GM12864 (cell line): ENCODE measurements around the gene NCKAP1.

Experiments
- DNase-seq: peaks from one replicate; pipeline ENCODE4 v3.0.0-alpha.2; 2011; ENCODE audit warnings: low read depth
- H3K4me3 ChIP-seq: 2 replicates; pipeline ENCODE4 v1.5.1; 2011; ENCODE audit warnings: mild to moderate bottlenecking, low read depth, low read length, control low read depth
- CTCF ChIP-seq: IDR thresholded peaks from 2 replicates; pipeline ENCODE4 v1.5.1; 2011; ENCODE audit warnings: low read depth, mild to moderate bottlenecking, moderate library complexity, low read length, control low read depth, inconsistent platforms; ENCODE audit errors: missing control alignments

NCKAP1 gene

GRCh38 chr2:182870227-182870626 lies 168.0 kb downstream of the NCKAP1 start:
- no peak overlapping the region for H3K4me3 ChIP-seq
- no peak for DNase-seq
- TF ChIP-seq CTCF = peak; percentile 41

GRCh38 chr2:182868054-182868796 lies 170.0 kb downstream of the NCKAP1 start:
- TF ChIP-seq CTCF = no peak
- no peak overlapping the region for H3K4me3 ChIP-seq
- DNase-seq = no peak

- TF ChIP-seq CTCF = no peak
- DNase-seq = no peak
- no peak overlapping the region; the same call in 1 of the 2 replicates for H3K4me3 ChIP-seq
Observed at GRCh38 chr2:182867426-182868053, 170.7 kb downstream of the NCKAP1 start.

GRCh38 chr2:182866461-182867406 lies 171.5 kb downstream of the NCKAP1 start, which contains the start of gene FRZB:
Gene FRZB (minus strand): TSS chr2:182866637. CDS start chr2:182866552, 85 bp downstream.
- no peak for TF ChIP-seq CTCF
- DNase-seq = no peak
- H3K4me3 ChIP-seq = no peak within 1 kb of the TSS; the same call in 1 of the 2 replicates

GRCh38 chr2:182866095-182866460 lies 172.2 kb downstream of the NCKAP1 start:
- no peak for TF ChIP-seq CTCF
- no peak overlapping the region for H3K4me3 ChIP-seq
- no peak for DNase-seq

GRCh38 chr2:182864949-182865570 lies 173.2 kb downstream of the NCKAP1 start:
- no peak for DNase-seq
- no peak for TF ChIP-seq CTCF
- H3K4me3 ChIP-seq = no peak overlapping the region
